ENCODE data around the gene IREB2. TPM values are rescaled to one million over a fixed set of nuclear protein-coding genes. Genes with fewer than 3 reads are reported as not detected.

IREB2 gene
- total and polyA plus RNA-seq, 2 donors (not counting 1 experiment from before 2014, with no cell fraction given), result 14.7 to 92.1 TPM

DNA sequence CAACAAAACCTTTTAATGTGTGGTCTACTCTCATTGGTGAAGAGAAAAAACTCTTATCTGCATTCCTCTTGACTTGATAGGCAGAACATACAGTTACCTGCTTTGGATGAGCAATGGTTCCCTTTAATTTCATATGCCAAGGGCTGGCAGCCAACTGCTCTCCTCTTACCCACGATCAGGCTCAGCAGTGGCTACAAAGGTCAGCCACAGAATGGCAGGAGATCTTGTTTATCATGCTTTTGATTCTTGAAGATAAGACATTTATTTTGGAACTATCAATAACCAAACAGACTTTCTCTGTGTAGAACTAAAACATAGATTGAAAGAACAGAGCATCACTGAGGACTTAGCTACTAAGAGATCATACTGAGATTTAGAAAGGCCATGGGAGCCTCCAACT, 6.1 kb upstream of the IREB2 start:
- TF ChIP-seq EZH2 (IDR thresholded peaks at IDR 0.05; ENCODE audit: borderline replicate concordance, insufficient read depth, low read depth, low read length, poor library complexity, severe bottlenecking), result no peak
- TF ChIP-seq, protein P1, sequence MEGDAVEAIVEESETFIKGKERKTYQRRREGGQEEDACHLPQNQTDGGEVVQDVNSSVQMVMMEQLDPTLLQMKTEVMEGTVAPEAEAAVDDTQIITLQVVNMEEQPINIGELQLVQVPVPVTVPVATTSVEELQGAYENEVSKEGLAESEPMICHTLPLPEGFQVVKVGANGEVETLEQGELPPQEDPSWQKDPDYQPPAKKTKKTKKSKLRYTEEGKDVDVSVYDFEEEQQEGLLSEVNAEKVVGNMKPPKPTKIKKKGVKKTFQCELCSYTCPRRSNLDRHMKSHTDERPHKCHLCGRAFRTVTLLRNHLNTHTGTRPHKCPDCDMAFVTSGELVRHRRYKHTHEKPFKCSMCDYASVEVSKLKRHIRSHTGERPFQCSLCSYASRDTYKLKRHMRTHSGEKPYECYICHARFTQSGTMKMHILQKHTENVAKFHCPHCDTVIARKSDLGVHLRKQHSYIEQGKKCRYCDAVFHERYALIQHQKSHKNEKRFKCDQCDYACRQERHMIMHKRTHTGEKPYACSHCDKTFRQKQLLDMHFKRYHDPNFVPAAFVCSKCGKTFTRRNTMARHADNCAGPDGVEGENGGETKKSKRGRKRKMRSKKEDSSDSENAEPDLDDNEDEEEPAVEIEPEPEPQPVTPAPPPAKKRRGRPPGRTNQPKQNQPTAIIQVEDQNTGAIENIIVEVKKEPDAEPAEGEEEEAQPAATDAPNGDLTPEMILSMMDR (IDR thresholded peaks at IDR 0.05), result no peak
- Histone ChIP-seq H3K9ac (ENCODE audit: low read length) (no peak overlapping the region), H3K27ac (ENCODE audit: low read length in 2 of 2) (no peak overlapping the region), H3K4me2 (replicated peaks; ENCODE audit: low read depth, low read length, poor library complexity, severe bottlenecking) (no peak overlapping the region), H3K9me3 (ENCODE audit: control extremely low read depth in 1 of 3, control insufficient read depth in 2 of 3, insufficient read depth in 1 of 3, low read length in 2 of 3) (peaks cover 4 to 8% (median 5%) of the 10 kb centered on the region in 3 donors), H3K4me3 (ENCODE audit: control extremely low read depth in 1 of 5, extremely low read depth in 1 of 5, insufficient read depth in 1 of 5, low read depth in 2 of 5, low read length in 4 of 5) (no peak overlapping the region), H4K20me1 (ENCODE audit: control insufficient read depth, insufficient read depth, low read length, poor library complexity, severe bottlenecking) (no peaks in the 10 kb centered on the region), H3K27me3 (replicated peaks in 1 of 4; ENCODE audit: control extremely low read depth in 1 of 4, control insufficient read depth in 3 of 4, insufficient read depth in 4 of 4, low read length in 3 of 4) (peaks cover 0 to 13% (median 0%) of the 10 kb centered on the region in 4 experiments), H3K79me2 (ENCODE audit: control insufficient read depth, insufficient read depth, low read length) (peaks cover 5% of the 10 kb centered on the region), H2AFZ (ENCODE audit: insufficient read depth, low read depth, low read length, poor library complexity, severe bottlenecking) (no peak overlapping the region), H3K36me3 (replicated peaks in 1 of 2; ENCODE audit: control extremely low read depth in 1 of 2, control insufficient read depth in 1 of 2, extremely low read depth in 1 of 2, insufficient read depth in 2 of 2, low read length in 1 of 2) (no peaks in the 10 kb centered on the region), H3K4me1 (ENCODE audit: control insufficient read depth in 2 of 2, insufficient read depth in 2 of 2, low read length in 2 of 2) (peaks cover under 1 to 2% of the 10 kb centered on the region in 2 donors)
- H3K9me3 Mint-ChIP-seq (ENCODE audit: insufficient read depth), result peaks cover 2% of the 10 kb centered on the region
- intact Hi-C loops (cut with micrococcal nuclease), result no loop called here
- peaks cover 38% of the 10 kb centered on the region for H3K27me3 Mint-ChIP-seq
- DNase-seq (no peak), ATAC-seq (ENCODE audit: low read depth) (no peak)
- ChIA-PET CTCF (no interaction called here), POLR2A (no interaction called here)
- H3K4me3 Mint-ChIP-seq, result no peak overlapping the region
- H3K27ac Mint-ChIP-seq, result no peak overlapping the region
- H3K4me1 Mint-ChIP-seq, result peaks cover 4% of the 10 kb centered on the region
- WGBS (ENCODE audit: insufficient coverage), result no CpG with 5 or more reads among the region's 1 CpG

DNA sequence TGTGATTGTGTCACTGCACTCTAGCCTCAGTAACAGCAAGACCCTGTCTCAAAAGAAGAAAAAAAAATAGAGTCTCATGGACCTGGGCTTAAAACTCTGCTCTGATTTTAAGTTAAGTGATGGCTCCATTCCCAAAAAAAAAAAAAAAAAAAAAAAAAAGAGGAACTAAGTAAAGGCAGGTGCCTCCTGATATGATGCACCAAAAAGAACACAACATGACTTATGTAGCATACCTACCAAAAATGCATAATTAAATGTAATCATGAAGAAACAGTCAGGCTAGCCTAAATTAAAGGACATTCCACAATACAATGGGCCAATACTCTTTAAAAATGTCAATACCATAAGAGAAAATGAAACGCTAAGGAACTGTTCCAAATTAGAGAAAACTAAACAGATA, 5.4 kb upstream of the IREB2 start:
- ATAC-seq (ENCODE audit: low read depth) (no peak), DNase-seq (peak; percentile 47)
- Histone ChIP-seq H3K27ac (ENCODE audit: low read length in 2 of 2) (no peak overlapping the region), H3K36me3 (replicated peaks in 1 of 2; ENCODE audit: control extremely low read depth in 1 of 2, control insufficient read depth in 1 of 2, extremely low read depth in 1 of 2, insufficient read depth in 2 of 2, low read length in 1 of 2) (no peaks in the 10 kb centered on the region), H3K9ac (ENCODE audit: low read length) (no peak overlapping the region), H4K20me1 (ENCODE audit: control insufficient read depth, insufficient read depth, low read length, poor library complexity, severe bottlenecking) (no peaks in the 10 kb centered on the region), H3K4me2 (replicated peaks; ENCODE audit: low read depth, low read length, poor library complexity, severe bottlenecking) (no peak overlapping the region), H3K4me1 (ENCODE audit: control insufficient read depth in 2 of 2, insufficient read depth in 2 of 2, low read length in 2 of 2) (peaks cover 5 to 7% of the 10 kb centered on the region in 2 donors), H3K79me2 (ENCODE audit: control insufficient read depth, insufficient read depth, low read length) (peaks cover 12% of the 10 kb centered on the region), H3K9me3 (ENCODE audit: control extremely low read depth in 1 of 3, control insufficient read depth in 2 of 3, insufficient read depth in 1 of 3, low read length in 2 of 3) (peaks cover 4 to 8% (median 5%) of the 10 kb centered on the region in 3 donors), H3K27me3 (replicated peaks in 1 of 4; ENCODE audit: control extremely low read depth in 1 of 4, control insufficient read depth in 3 of 4, insufficient read depth in 4 of 4, low read length in 3 of 4) (peaks cover 0 to 13% (median 0%) of the 10 kb centered on the region in 4 experiments), H3K4me3 (ENCODE audit: control extremely low read depth in 1 of 5, extremely low read depth in 1 of 5, insufficient read depth in 1 of 5, low read depth in 2 of 5, low read length in 4 of 5) (no peak overlapping the region), H2AFZ (ENCODE audit: insufficient read depth, low read depth, low read length, poor library complexity, severe bottlenecking) (no peak overlapping the region)
- Mint-ChIP-seq H3K27me3 (peaks cover 36% of the 10 kb centered on the region), H3K27ac (no peak overlapping the region), H3K4me1 (peaks cover 10% of the 10 kb centered on the region), H3K4me3 (no peak overlapping the region), H3K9me3 (ENCODE audit: insufficient read depth) (peaks cover 2% of the 10 kb centered on the region)
- TF ChIP-seq, protein P1 (IDR thresholded peaks at IDR 0.05), result no peak
- TF ChIP-seq EZH2 (IDR thresholded peaks at IDR 0.05; ENCODE audit: borderline replicate concordance, insufficient read depth, low read depth, low read length, poor library complexity, severe bottlenecking), result no peak
- ChIA-PET CTCF (no interaction called here), POLR2A (no interaction called here)
- intact Hi-C loops (cut with micrococcal nuclease), result no loop called here
- no CpG with 5 or more reads among the region's 1 CpG for WGBS (ENCODE audit: insufficient coverage)
